GM12874 (cell line): ENCODE data around the gene NEK2.

Experiments used
- CTCF ChIP-seq: IDR thresholded peaks from 2 replicates; pipeline ENCODE4 v1.5.1; 2011; ENCODE audit warnings: low read depth, mild to moderate bottlenecking, control low read depth, low read length, moderate library complexity; ENCODE audit not compliant: insufficient read depth

Gene NEK2

GRCh38 chr1:211675230-211676105, at the start of gene NEK2:
NEK2 (minus strand) TSS chr1:211675621; CDS start chr1:211675479, 142 bp downstream.
- TF ChIP-seq CTCF = no peak

- no peak for TF ChIP-seq CTCF
Measured at GRCh38 chr1:211724687-211725196, 49.3 kb upstream of the NEK2 start.

- no peak for TF ChIP-seq CTCF
Measured at GRCh38 chr1:211723273-211723672, 47.9 kb upstream of the NEK2 start.

GRCh38 chr1:211722277-211723175, 47.1 kb upstream of the NEK2 start:
- no peak for TF ChIP-seq CTCF

GRCh38 chr1:211715971-211716370, 40.5 kb upstream of the NEK2 start:
- TF ChIP-seq CTCF = no peak

- no peak for TF ChIP-seq CTCF
Measured at GRCh38 chr1:211714154-211714553, 38.7 kb upstream of the NEK2 start.

GRCh38 chr1:211713231-211713630, 37.8 kb upstream of the NEK2 start:
- no peak for TF ChIP-seq CTCF
